Measurements from ENCODE around the gene TMEM100.
"Not testable (repeated sequence)": the region's sequence is repeated elsewhere in the genome, so short reads cannot be mapped to it uniquely, and the experiment has no call there.

The TMEM100 gene

GRCh38 chr17:55683550-55684315, 38.9 kb downstream of the TMEM100 start:
- DNase-seq (ENCODE audit: low spot score), result no peak

GRCh38 chr17:55681342-55681700, 41.3 kb downstream of the TMEM100 start:
- no peak for DNase-seq (ENCODE audit: low spot score)

GRCh38 chr17:55680686-55681341, 41.9 kb downstream of the TMEM100 start:
- DNase-seq (ENCODE audit: low spot score), result no peak

GRCh38 chr17:55677446-55677845, 45.2 kb downstream of the TMEM100 start:
- no peak for DNase-seq (ENCODE audit: low spot score)

- no peak for DNase-seq (ENCODE audit: low spot score)
Measured at GRCh38 chr17:55676274-55676673, 46.4 kb downstream of the TMEM100 start.

GRCh38 chr17:55673743-55674506, 48.7 kb downstream of the TMEM100 start:
- no peak for DNase-seq (ENCODE audit: low spot score)

- no peak for DNase-seq (ENCODE audit: low spot score)
Measured at GRCh38 chr17:55672585-55673501, 49.8 kb downstream of the TMEM100 start.

GRCh38 chr17:55672010-55672409, 50.7 kb downstream of the TMEM100 start:
- not testable (repeated sequence) for DNase-seq (ENCODE audit: low spot score)

All from left forelimb (tissue), 1 donor.